HepG2 (cell line): ENCODE data around the gene CADM1. TPM values are rescaled to one million over a fixed set of nuclear protein-coding genes. Genes with fewer than 3 reads are reported as not detected.

Experiments used
- ATAC-seq: fragments of 200-7000 bp; cut with Tn5 transposase; 3 replicates; pipeline ENCODE4 v1.9.1; 2020; ENCODE audit warnings: mild to moderate bottlenecking, moderate library complexity
- BruUV-seq: library from RNA; stranded (reverse); fragments of 400-500 nt; replicated peaks from 2 replicates; lab custom pipeline; 2021; lab: Mats Ljungman, UMichigan
- CTCF ChIA-PET: fragments of 300-600 bp; formaldehyde crosslinking; extraction: SDS; loops from one replicate; lab custom pipeline; 2021; ENCODE audit warnings: low total read pairs, inconsistent platforms, low intra/inter-chr PET ratio; lab: Yijun Ruan, JAX
- POLR2A ChIA-PET: fragments of 350-600 bp; sonication (Branson Sonifier 250); formaldehyde crosslinking; loops from one replicate; lab custom pipeline; 2020; ENCODE audit warnings: antibody characterized with exemption, inconsistent platforms; lab: Yijun Ruan, JAX
- DNase-seq: peaks from one replicate; pipeline ENCODE4 v3.0.0-alpha.2; 2015; ENCODE audit warnings: low spot score
- FAIRE-seq: peaks from 3 replicates; lab custom pipeline; 2011; peaks lifted over from hg19 to GRCh38; lab: Jason Lieb, UNC
- H2AFZ ChIP-seq: one replicate; pipeline ENCODE4 v1.6.1; 2011; ENCODE audit warnings: low read length, inconsistent platforms
- H3K27ac ChIP-seq: fragments of 300-600 bp; 3 replicates; pipeline ENCODE4 v1.8.0; 2011; ENCODE audit warnings: mixed run types, mild to moderate bottlenecking, mixed read lengths, low read length, inconsistent platforms; ENCODE audit not compliant: insufficient read depth; ENCODE audit errors: extremely low read length
- H3K27me3 ChIP-seq, 2 experiments: fragments of 200-600 bp in 1 of 2; 2 replicates in 1 of 2; 3 replicates in 1 of 2; pipeline versions ENCODE4 v1.6.0 to v1.8.0; 2011; ENCODE audit warnings: low read length in 2 of 2, mild to moderate bottlenecking in 2 of 2, moderate library complexity in 2 of 2, inconsistent platforms in 1 of 2; ENCODE audit not compliant: insufficient read depth in 2 of 2, control insufficient read depth in 1 of 2
- H3K36me3 ChIP-seq, 2 experiments: fragments of 200-600 bp in 1 of 2; replicated peaks in 1 of 2; 2 replicates in 1 of 2; 3 replicates in 1 of 2; pipeline versions ENCODE4 v1.5.1 to v1.8.0; 2011; ENCODE audit warnings: low read length in 2 of 2, inconsistent platforms in 1 of 2; ENCODE audit not compliant: insufficient read depth in 2 of 2, control insufficient read depth in 1 of 2
- H3K4me1 ChIP-seq: 2 replicates; pipeline ENCODE4 v1.5.1; 2012; ENCODE audit warnings: low read length, inconsistent platforms; ENCODE audit not compliant: insufficient read depth
- H3K4me2 ChIP-seq: 2 replicates; pipeline ENCODE4 v1.6.0; 2011; ENCODE audit warnings: low read depth, low read length, inconsistent platforms
- H3K4me3 ChIP-seq, 3 experiments: fragments of 200-600 bp in 1 of 3; sonication (generic), shearing (Covaris generic) in 1 of 3; replicated peaks in 1 of 3; 2 replicates each; pipeline ENCODE4 v1.5.1; 2011 to 2016; ENCODE audit warnings: low read length in 3 of 3, inconsistent platforms in 2 of 3, low read depth in 2 of 3, mild to moderate bottlenecking in 2 of 3, control low read depth in 1 of 3, mixed read lengths in 1 of 3; ENCODE audit not compliant: insufficient read depth in 1 of 3
- H3K79me2 ChIP-seq: one replicate; pipeline ENCODE4 v1.6.1; 2011; ENCODE audit warnings: low read length, inconsistent platforms; ENCODE audit not compliant: insufficient read depth
- H3K9ac ChIP-seq: 2 replicates; pipeline ENCODE4 v1.6.0; 2011; ENCODE audit warnings: mild to moderate bottlenecking, low read depth, low read length, inconsistent platforms; ENCODE audit not compliant: insufficient read depth
- H3K9me3 ChIP-seq: 2 replicates; pipeline ENCODE4 v1.5.1; 2012; ENCODE audit warnings: mild to moderate bottlenecking, low read length
- H4K20me1 ChIP-seq: 2 replicates; pipeline ENCODE4 v1.6.0; 2011; ENCODE audit warnings: inconsistent platforms, mild to moderate bottlenecking, low read length, moderate library complexity; ENCODE audit not compliant: insufficient read depth
- ATF4 ChIP-seq, 2 experiments: fragments of 450-650 bp in 1 of 2; sonication (generic) in 1 of 2; formaldehyde crosslinking; IDR thresholded peaks; 2 replicates each; pipeline versions ENCODE4 v1.5.0 to v1.8.0; 2020 to 2022; ENCODE audit warnings: mild to moderate bottlenecking in 1 of 2, missing genetic modification reagents in 1 of 2
- FOXK2 ChIP-seq: fragments of 450-650 bp; IDR thresholded peaks from 2 replicates; pipeline ENCODE4 v1.6.1; 2016
- GMEB1 ChIP-seq: sonication (generic); formaldehyde crosslinking; IDR thresholded peaks from 2 replicates; pipeline ENCODE4 v1.5.1; 2020; ENCODE audit warnings: missing genetic modification reagents, mild to moderate bottlenecking, borderline replicate concordance
- KDM4B ChIP-seq: sonication (generic); formaldehyde crosslinking; IDR thresholded peaks from 2 replicates; pipeline ENCODE4 v1.4.0; 2020; ENCODE audit warnings: missing genetic modification reagents
- NCOR1 ChIP-seq: fragments of 200-600 bp; sonication (generic); IDR thresholded peaks from 2 replicates; pipeline ENCODE4 v1.7.0; 2017; ENCODE audit warnings: antibody characterized with exemption, low read length, borderline replicate concordance
- SOX5 ChIP-seq: IDR thresholded peaks from 2 replicates; pipeline ENCODE4 v1.6.1; 2016; ENCODE audit warnings: borderline replicate concordance
- ZBTB39 ChIP-seq: sonication (generic); formaldehyde crosslinking; IDR thresholded peaks from 2 replicates; pipeline ENCODE4 v1.5.0; 2020; ENCODE audit warnings: missing genetic modification reagents
- ZNF10 ChIP-seq: sonication (generic); formaldehyde crosslinking; IDR thresholded peaks from 2 replicates; pipeline ENCODE4 v1.4.0; 2020; ENCODE audit warnings: mild to moderate bottlenecking, low read depth, missing genetic modification reagents, borderline replicate concordance
- ZNF121 ChIP-seq: sonication (generic); formaldehyde crosslinking; IDR thresholded peaks from 2 replicates; pipeline ENCODE4 v1.5.0; 2020; ENCODE audit warnings: mild to moderate bottlenecking, missing genetic modification reagents
- ZNF569 ChIP-seq: sonication (generic); formaldehyde crosslinking; IDR thresholded peaks from 2 replicates; pipeline ENCODE4 v1.5.0; 2020; ENCODE audit warnings: mild to moderate bottlenecking, missing genetic modification reagents, moderate library complexity, borderline replicate concordance
- ZNF678 ChIP-seq: sonication (generic); formaldehyde crosslinking; IDR thresholded peaks from 2 replicates; pipeline ENCODE4 v1.4.0; 2020; ENCODE audit warnings: mild to moderate bottlenecking, missing genetic modification reagents
- WGBS: methylation state at CpG from one replicate; pipeline ENCODE4 v1.1.6; 2017; ENCODE audit warnings: low lambda C conversion rate; 5-methylcytosine and 5-hydroxymethylcytosine counted together
- in situ Hi-C: cut with HindIII; loops from 2 replicates; pipeline ENCODE4 v1.10.0; 2017; ENCODE audit warnings: low pct_unique_long_range_greater_than_20kb; ENCODE audit not compliant: extremely low pct_ligation_motif_present
- intact Hi-C: fragments of 100-400 bp; cut with micrococcal nuclease; formaldehyde crosslinking; loops from one replicate; pipeline ENCODE4 v1.10.0; 2022; ENCODE audit not compliant: unreplicated experiment
- polyA plus RNA-seq, 8 experiments: library from polyadenylated mRNA; depleted of rRNA in 3 of 8; stranded (reverse) in 7 of 8; unstranded in 1 of 8; fragments of >200 nt; fragmentation: Illumina TruSeq in 4 of 8; extraction: Trizol in 4 of 8; gene quantifications; 2 replicates each; pipeline versions ENCODE4 v1.2.1 to v1.2.3, GENCODE V29; 2011 to 2016; ENCODE audit warnings: low read depth in 4 of 8, missing spikeins in 1 of 8, mixed read lengths in 1 of 8; ENCODE audit not compliant: insufficient read depth in 1 of 8
- total RNA-seq, 5 experiments: library from RNA; depleted of rRNA; stranded (reverse); fragments of >200 nt; fragmentation: Illumina TruSeq; extraction: Trizol; gene quantifications; 2 replicates each; pipeline ENCODE4 v1.2.3, GENCODE V29; 2016; ENCODE audit warnings: low read depth in 1 of 5

CADM1 gene
- total and polyA plus RNA-seq, 2 of the 13 experiments (the other 11 are each of a cell fraction or from before 2014, with no cell fraction given): 71.3 to 122 TPM

GRCh38 chr11:115169251-115169650 lies 335.0 kb downstream of the CADM1 start:
- Histone ChIP-seq H3K9ac (no peak overlapping the region), H3K4me1 (no peaks in the 10 kb centered on the region), H3K36me3 (peaks cover 2 to 5% of the 10 kb centered on the region in 2 experiments; a peak in 2 of 5 replicates), H3K4me2 (no peak overlapping the region), H3K79me2 (no peaks in the 10 kb centered on the region), H4K20me1 (no peaks in the 10 kb centered on the region), H3K27me3 (0 out of 5 replicates have a peak, but pooled peaks cover 0 to 3% of the 10 kb centered on the region in 2 experiments), H2AFZ (no peak overlapping the region), H3K9me3 (no peaks in the 10 kb centered on the region), H3K4me3 (no peak overlapping the region), H3K27ac (no peak overlapping the region)
- DNase-seq (no peak), FAIRE-seq (no peak), ATAC-seq (no peak)
- in situ Hi-C loops (no loop called here), intact Hi-C loops (no loop called here)
- 73% methylated on average over 4 of the region's 4 CpGs for WGBS
- TF ChIP-seq ZNF121 (CRISPR knock-in tag) (no peak), SOX5 (no peak), ZNF678 (CRISPR knock-in tag) (no peak), ZNF569 (CRISPR knock-in tag) (no peak), KDM4B (no peak), ATF4 (CRISPR knock-in tag; IDR thresholded peaks at IDR 0.05) (no peak), NCOR1 (no peak), ZBTB39 (CRISPR knock-in tag) (no peak), FOXK2 (no peak), ZNF10 (no peak), GMEB1 (CRISPR knock-in tag) (no peak)
- CTCF ChIA-PET: no interaction called here
- POLR2A ChIA-PET: no interaction called here
- BruUV-seq: no TSS peak
